ENCODE measurements around the gene PHF1.
"Not testable (repeated sequence)": the region's sequence is repeated elsewhere in the genome, so short reads cannot be mapped to it uniquely, and the experiment has no call there.

Gene PHF1

GRCh38 chr6:33391922-33392594 is 18.8 kb upstream of the PHF1 start:
- DNase-seq = no peak

- DNase-seq = no peak
Observed at GRCh38 chr6:33392595-33392948, 18.2 kb upstream of the PHF1 start.

- DNase-seq = no peak
Observed at GRCh38 chr6:33392979-33393378, 17.8 kb upstream of the PHF1 start.

- no peak for DNase-seq
Observed at GRCh38 chr6:33397541-33397940, 13.3 kb upstream of the PHF1 start.

GRCh38 chr6:33398601-33399000 is 12.2 kb upstream of the PHF1 start:
- not testable (repeated sequence) for DNase-seq

- not testable (repeated sequence) for DNase-seq
Observed at GRCh38 chr6:33399881-33400280, 10.9 kb upstream of the PHF1 start.

- no peak for DNase-seq
Observed at GRCh38 chr6:33404884-33405283, 5.9 kb upstream of the PHF1 start.

GRCh38 chr6:33405386-33405940 is 5.4 kb upstream of the PHF1 start:
- no peak for DNase-seq

GRCh38 chr6:33406126-33406525 is 4.7 kb upstream of the PHF1 start:
- DNase-seq = no peak

GRCh38 chr6:33407132-33407718 is 3.6 kb upstream of the PHF1 start:
- DNase-seq = no peak

- peak; percentile 99 for DNase-seq
Observed at GRCh38 chr6:33410050-33410710, 634 bp upstream of the PHF1 start.

- no peak for DNase-seq
Observed at GRCh38 chr6:33411632-33412005, 805 bp downstream of the PHF1 start.

GRCh38 chr6:33412140-33413009 is 1.6 kb downstream of the PHF1 start:
- DNase-seq = no peak

GRCh38 chr6:33413241-33414120 is 2.7 kb downstream of the PHF1 start:
- DNase-seq = no peak

- no peak for DNase-seq
Observed at GRCh38 chr6:33414592-33415271, 3.9 kb downstream of the PHF1 start.

GRCh38 chr6:33415831-33416230 is 5.0 kb downstream of the PHF1 start:
- no peak for DNase-seq

- no peak for DNase-seq
Observed at GRCh38 chr6:33416386-33417127, 5.7 kb downstream of the PHF1 start.

- DNase-seq = no peak
Observed at GRCh38 chr6:33417128-33417902, 6.5 kb downstream of the PHF1 start.

- peak; percentile 96 for DNase-seq
Observed at GRCh38 chr6:33417903-33418689, 7.3 kb downstream of the PHF1 start, which contains the start of gene CUTA. TSS of gene CUTA (minus strand) at chr6:33418107. CDS start at chr6:33418000, 107 bp downstream.
